ENCODE measurements around the gene SEC61B. TPM values are rescaled to one million over a fixed set of nuclear protein-coding genes. Genes with fewer than 3 reads are reported as not detected.

SEC61B gene
- total RNA-seq, 6 donors from 2014 or later = 26.2 to 128 (median 95.7) TPM

DNA sequence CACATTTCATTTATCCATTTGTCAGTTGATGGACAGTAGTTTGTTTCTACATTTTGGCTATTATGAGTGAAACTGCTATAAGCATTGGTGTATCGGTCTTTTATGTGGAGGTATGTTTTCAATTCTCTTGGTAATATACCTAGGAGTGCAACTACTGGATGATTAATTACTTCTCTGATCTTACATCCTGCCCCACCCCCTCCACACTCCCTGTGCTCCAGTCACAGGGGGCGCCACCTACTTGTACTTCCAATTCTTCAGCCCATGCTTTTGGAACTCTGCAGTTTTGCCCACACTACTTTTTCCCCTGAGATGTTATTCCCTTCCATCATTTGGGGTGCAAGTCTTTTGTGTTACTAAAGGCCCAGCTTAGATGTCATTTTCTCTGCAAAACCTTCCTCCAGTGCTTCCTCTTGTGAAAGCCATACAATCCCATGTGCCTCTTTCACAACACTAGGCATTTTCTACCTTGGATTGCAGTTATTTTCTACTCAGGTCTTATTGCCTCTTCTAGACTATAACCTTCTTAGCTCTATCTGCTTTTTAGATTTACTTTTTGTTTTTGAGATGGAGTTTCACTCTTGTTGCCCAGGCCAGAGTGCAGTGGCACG lies 42.1 kb downstream of the SEC61B start:
- no peaks in the 10 kb centered on the region for H3K27me3 ChIP-seq
- H3K4me1 ChIP-seq = peaks cover 5 to 13% (median 7%) of the 10 kb centered on the region in 4 donors
- ATAC-seq (ENCODE audit: low FRiP score in 2 of 2) (no peak), DNase-seq (no peak)
- H3K9me3 ChIP-seq = no peaks in the 10 kb centered on the region
- TF ChIP-seq, protein P1, sequence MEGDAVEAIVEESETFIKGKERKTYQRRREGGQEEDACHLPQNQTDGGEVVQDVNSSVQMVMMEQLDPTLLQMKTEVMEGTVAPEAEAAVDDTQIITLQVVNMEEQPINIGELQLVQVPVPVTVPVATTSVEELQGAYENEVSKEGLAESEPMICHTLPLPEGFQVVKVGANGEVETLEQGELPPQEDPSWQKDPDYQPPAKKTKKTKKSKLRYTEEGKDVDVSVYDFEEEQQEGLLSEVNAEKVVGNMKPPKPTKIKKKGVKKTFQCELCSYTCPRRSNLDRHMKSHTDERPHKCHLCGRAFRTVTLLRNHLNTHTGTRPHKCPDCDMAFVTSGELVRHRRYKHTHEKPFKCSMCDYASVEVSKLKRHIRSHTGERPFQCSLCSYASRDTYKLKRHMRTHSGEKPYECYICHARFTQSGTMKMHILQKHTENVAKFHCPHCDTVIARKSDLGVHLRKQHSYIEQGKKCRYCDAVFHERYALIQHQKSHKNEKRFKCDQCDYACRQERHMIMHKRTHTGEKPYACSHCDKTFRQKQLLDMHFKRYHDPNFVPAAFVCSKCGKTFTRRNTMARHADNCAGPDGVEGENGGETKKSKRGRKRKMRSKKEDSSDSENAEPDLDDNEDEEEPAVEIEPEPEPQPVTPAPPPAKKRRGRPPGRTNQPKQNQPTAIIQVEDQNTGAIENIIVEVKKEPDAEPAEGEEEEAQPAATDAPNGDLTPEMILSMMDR (IDR thresholded peaks at IDR 0.05) = no peak
- TF ChIP-seq POLR2A (IDR thresholded peaks at IDR 0.05) (no peak), EP300 (IDR thresholded peaks at IDR 0.05) (no peak), POLR2AphosphoS5 (IDR thresholded peaks at IDR 0.05) (no peak)
- H3K27ac ChIP-seq = no peak overlapping the region
- H3K36me3 ChIP-seq = no peaks in the 10 kb centered on the region
- WGBS, 2 donors = 86 to 93% methylated on average over 3 of the region's 3 CpGs
- no peak overlapping the region for H3K4me3 ChIP-seq

DNA sequence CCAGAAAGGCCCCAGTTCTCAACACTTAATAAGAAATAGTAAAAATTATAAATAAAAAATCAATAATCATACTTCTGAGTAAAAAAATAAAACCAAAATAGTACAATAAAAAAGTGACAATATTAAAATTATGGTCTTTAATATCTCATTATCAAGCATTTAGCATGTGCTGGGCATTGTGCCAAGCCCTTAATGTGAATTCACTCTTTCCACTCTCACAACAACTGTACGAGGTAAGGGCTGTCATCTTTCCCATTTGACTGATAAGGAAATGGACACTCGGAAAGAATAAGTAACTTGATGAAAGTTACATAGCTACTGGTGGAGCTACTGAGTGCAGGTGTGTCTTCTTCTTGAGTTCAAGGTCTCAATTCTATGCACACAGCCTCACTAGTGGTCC lies 43.6 kb downstream of the SEC61B start:
- Histone ChIP-seq H3K4me3 (no peak overlapping the region), H3K27ac (no peak overlapping the region), H3K27me3 (no peaks in the 10 kb centered on the region), H3K36me3 (no peaks in the 10 kb centered on the region), H3K9me3 (no peaks in the 10 kb centered on the region), H3K4me1 (peaks cover 5 to 6% (median 6%) of the 10 kb centered on the region in 4 donors)
- 55 to 58% methylated on average over 2 of the region's 2 CpGs for WGBS, 2 donors
- no peak for TF ChIP-seq EP300 (IDR thresholded peaks at IDR 0.05)
- TF ChIP-seq POLR2AphosphoS5 (IDR thresholded peaks at IDR 0.05) = no peak
- TF ChIP-seq, protein P1 (IDR thresholded peaks at IDR 0.05) = no peak
- TF ChIP-seq POLR2A (IDR thresholded peaks at IDR 0.05) = no peak
- DNase-seq = no peak
- ATAC-seq (ENCODE audit: low FRiP score in 2 of 2) = no peak

DNA sequence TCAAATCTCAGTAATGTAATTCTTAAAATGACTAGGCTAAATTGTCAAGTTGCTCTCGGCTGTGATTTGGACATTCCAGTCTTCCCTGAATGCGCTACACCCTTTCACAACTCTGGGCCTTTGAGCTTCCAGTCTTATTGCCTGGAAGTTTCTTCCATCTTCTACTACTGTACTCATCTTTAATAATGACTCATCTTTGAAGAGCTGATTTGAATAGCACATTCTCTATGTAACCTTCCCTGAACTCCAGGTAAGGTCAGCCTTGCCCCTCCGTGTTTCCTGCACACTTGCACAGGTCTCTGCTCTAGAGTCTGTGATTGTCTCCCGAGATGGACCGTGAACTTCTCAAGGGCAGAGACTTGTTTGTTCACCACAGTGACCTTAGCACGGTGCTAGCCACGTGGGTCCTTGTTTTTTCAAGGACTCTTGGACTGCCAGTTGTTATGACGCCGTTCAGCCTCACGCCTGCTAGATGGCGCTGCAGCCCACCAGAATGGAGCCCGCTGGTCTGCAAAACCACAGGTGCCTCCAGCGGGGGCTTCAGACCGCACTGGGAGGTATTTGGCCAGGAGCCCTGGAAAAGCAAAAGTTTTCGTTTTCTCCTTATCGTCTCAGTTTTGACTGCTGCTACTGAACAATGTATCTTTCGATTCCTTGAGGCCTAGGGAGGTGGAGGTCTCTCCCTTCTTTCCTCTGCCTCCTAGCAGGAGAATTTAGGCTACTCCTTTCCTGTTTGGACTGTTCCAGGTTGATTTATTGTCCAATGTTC lies 44.4 kb downstream of the SEC61B start:
- DNase-seq = peak; percentile 76 to 81

DNA sequence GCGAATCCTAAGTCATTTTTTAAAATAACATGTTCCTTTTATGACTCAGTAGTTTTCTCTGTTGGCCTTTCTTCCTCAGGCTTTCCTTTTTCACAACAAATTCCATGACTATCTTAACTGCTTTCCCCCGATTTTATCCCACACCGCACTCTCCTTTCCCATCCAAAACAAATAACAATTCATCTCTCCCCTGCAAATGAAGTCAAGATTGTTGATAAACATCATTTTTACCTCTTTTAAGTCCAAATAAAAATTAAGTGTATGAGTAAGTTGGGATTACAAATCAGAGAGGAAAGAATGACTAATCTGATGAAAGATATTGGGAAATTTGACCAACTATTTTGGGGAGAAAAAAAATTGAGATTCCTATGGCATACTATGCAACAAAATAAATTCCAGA lies 47.3 kb downstream of the SEC61B start:
- no peaks in the 10 kb centered on the region for H3K36me3 ChIP-seq
- no peaks in the 10 kb centered on the region for H3K27me3 ChIP-seq
- peaks cover 5 to 6% (median 6%) of the 10 kb centered on the region in 4 donors for H3K4me1 ChIP-seq
- no peak for DNase-seq
- H3K27ac ChIP-seq = no peak overlapping the region
- no peak for ATAC-seq (ENCODE audit: low FRiP score in 2 of 2)
- 68 to 72% methylated on average over 3 of the region's 3 CpGs for WGBS, 2 donors
- no peaks in the 10 kb centered on the region for H3K9me3 ChIP-seq
- H3K4me3 ChIP-seq = no peak overlapping the region
- TF ChIP-seq POLR2AphosphoS5 (IDR thresholded peaks at IDR 0.05) = no peak
- TF ChIP-seq EP300 (IDR thresholded peaks at IDR 0.05) = no peak
- TF ChIP-seq, protein P1 (IDR thresholded peaks at IDR 0.05) = no peak
- no peak for TF ChIP-seq POLR2A (IDR thresholded peaks at IDR 0.05)

More for the DNA sequence above, 44.4 kb downstream of the SEC61B start:
- ATAC-seq (ENCODE audit: low FRiP score in 2 of 2) = peak; percentile 85 to 90
- Histone ChIP-seq H3K9me3 (no peaks in the 10 kb centered on the region), H3K27me3 (no peaks in the 10 kb centered on the region), H3K27ac (no peak overlapping the region), H3K4me1 (peaks cover 5 to 6% (median 6%) of the 10 kb centered on the region in 4 donors), H3K4me3 (peak overlapping the region in 1 of 4 donors; percentile 3), H3K36me3 (no peaks in the 10 kb centered on the region)
- 14 to 17% methylated on average over 15 to 17 of the region's 17 CpGs for WGBS, 2 donors
- TF ChIP-seq EP300 (IDR thresholded peaks at IDR 0.05) = no peak
- no peak for TF ChIP-seq POLR2AphosphoS5 (IDR thresholded peaks at IDR 0.05)
- TF ChIP-seq, protein P1 (IDR thresholded peaks at IDR 0.05) = peak; percentile 69 to 81 (median 78)
- no peak for TF ChIP-seq POLR2A (IDR thresholded peaks at IDR 0.05)

Measured in upper lobe of left lung (tissue), 6 donors.